CD4-positive, alpha-beta T cell treated with Interleukin-6 at 100 ng/mL for 8 hours (primary cell): ENCODE data around the gene DDX39B.
"Not testable (repeated sequence)": the region's sequence is repeated elsewhere in the genome, so short reads cannot be mapped to it uniquely, and the experiment has no call there.

Experiments used
- DNase-seq: peaks from one replicate; pipeline ENCODE4 v3.0.0-alpha.2; 2020; ENCODE audit warnings: mixed read lengths, low spot score

DDX39B gene

DNA sequence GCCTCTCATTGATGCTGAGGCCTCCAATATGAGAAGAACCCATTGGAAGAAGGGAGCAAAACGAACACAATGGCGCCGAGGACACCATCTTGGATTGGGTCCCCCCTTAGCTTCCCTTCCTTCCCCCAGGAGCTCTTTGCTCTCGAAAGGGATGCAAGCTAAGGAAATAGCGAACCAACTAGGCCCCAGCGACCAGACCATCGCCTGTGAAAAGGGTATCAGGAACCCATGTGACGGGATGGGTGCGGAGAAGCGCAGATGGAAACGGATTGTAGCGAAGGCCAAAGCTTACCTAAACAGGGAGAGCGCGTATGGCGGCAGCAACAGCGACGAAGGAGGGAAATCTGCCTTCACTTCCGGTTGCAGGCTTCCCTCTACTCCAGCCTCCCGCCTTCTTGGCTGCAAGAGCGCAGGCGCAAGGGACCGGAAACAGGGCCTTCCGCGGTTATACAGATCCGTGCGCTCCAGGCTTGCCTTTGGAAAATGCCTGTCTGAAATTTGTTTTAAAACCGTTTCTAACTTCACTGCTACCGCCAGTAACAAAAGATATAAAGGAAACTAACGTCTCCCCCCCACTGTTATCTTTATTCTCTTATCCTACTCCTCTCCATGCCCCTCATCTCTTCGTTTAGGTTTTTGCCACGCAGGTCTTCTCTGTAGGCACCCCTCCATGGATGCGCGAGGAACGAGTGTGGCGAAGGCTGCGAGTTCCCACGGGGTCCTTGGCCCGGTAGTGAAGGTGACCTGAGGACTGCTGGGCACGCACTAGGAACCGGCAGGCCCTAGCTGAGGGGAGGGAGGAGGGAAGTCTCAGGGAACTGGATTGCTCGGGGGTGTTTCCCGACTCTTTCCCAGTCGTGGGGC is at the start of gene DDX39B:
DDX39B (minus strand) TSS at position 346 of the 864 bp plus-strand sequence. CDS start 1,471 bp downstream, outside the sequence.
- DNase-seq, result peak; percentile 96

DNA sequence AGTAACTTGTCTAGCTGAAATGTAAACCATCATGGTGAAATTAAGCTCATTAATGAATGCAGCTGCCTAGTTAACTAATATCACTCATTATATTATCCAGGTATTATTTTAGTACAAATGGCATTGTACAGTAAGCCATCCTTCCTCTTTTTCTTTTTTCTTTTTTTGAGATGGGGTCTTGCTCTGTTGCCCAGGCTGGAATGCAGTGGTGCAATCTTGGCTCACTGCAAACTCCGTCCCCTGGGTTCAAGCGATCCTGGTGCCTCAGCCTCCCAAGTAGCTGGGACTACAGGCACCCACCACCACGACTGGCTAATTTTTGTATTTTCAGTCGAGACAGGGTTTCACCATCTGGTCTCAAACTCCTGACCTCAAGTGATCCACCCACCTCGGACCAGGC is 48.9 kb upstream of the DDX39B start:
- DNase-seq, result not testable (repeated sequence)

DNA sequence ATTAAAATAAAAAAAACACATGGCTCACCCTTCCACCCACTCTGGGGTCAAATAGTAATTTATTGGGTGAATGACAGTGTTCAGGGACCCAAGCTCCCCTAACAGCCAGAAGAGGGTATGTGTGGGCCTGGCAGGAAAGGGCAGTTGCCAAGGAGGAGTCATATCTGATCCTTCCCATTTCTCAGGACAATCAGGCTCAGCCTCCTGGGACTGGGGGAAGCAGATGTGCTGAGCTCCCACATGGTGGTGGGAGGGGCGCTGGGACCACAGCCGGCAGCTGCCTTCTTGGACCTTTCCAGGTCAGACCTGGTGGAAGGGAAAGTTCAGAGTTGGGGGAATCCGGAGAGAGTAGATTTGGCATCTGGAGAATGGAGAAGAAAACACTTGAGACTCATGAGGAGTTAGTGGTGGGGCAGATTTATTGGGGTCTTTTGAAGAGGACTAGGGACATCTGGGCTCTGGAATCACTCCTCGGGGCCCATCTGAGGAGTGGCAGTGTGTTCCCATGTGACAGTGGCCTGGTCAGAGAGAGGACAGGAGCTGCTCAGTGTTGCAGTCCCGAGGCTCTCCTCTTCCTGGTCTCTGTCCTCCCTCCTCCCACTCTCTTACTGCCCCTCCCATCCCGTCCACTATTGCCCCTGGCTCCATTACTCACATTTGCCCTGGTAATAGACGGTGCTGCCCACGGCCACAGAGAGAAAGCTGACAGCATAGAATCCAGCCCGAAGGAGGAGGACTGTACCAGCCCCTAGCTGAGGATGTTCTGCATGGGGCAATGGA is 47.3 kb upstream of the DDX39B start:
- DNase-seq, result no peak

DNA sequence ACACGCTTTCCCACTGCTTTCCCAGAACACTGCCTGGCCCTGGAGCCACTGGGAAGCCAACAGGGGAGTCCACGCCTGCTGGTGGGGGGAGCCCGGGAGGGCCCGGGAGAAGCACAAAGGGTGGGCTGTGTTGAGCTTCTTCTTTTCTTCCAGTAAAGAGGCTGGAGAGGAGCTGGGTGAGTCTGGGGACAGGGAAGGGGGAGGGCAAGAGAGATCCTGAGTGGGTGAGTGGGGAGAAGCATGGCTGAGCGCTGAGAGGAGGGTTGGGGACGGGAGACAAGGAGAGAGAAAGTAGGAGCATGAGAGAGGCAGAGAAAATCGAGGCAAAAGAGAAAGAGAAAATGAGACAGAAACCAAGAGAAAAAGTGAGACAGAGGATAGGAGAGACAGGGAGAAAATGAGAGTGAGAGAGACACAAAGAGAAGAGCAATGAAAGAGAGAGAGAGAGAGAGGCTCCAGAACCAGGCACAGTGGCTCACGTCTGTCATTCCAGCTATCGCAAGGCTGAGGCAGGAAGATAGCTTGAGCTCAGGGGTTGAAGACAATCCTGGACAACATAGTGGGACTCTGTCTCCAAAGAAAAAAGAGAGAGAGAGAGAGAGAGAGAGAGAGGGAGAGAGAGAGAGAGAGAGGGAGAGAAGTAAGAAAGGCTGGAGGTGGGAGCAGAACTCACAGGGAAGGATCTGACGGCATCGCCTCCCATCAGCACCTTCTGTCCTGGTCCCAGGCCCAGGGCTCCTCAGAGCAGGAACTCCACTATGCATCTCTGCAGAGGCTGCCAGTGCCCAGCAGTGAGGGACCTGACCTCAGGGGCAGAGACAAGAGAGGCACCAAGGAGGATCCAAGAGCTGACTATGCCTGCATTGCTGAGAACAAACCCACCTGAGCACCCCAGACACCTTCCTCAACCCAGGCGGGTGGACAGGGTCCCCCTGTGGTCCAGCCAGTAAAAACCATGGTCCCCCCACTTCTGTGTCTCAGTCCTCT is 46.3 kb upstream of the DDX39B start:
- DNase-seq, result no peak

DNA sequence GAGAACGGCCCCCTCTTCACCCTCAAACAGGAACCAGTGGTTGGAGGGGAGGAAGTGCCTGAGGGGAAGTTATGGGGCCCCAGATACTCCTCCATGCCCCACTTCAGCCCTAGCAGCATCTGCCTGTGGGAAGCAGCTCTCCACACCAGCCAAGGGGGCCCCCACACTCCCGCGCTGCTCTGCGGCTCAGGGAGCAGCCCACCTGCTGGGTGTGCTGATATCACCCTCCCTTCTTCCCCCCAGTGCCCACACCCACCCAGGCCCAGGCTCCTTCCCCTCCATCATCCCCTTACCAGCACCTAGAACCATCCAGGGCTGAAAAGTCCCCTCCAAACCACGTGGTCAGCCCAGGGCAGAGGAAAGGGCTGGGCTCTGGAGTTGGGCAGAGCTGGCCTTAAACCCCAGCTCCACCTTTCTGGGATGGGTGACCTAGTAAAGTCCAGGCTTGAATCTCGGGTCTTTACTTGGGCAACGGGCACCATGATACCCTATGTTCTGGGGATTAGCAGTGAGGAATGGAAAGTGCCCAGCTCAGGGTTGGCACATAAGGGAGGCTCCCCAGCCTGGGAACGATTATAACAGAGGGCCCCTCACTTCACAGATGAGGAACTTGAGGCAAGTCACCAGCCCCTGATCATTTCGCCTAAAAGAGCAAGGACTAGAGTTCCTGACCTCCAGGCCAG is 44.9 kb upstream of the DDX39B start:
- peak; percentile 53 for DNase-seq

DNA sequence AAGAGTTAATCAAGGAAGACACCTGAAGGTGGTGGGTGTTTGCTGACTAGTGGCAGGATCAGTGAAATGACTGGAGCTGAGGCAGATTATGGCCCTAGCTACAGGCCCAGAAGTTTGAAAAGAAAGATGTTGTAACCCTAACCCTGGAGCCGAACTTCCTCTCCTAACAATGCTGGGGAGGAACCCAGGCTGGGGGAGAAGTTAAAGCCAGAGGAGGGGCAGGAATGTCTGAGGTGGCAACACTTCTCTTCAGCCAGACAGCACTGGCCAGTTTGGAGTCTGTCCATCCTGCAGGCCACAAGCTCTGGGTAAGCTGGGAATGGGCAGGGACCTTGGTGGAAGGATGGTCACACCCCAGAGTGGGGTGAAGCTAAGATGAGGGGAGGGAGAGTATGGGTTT is 44.2 kb upstream of the DDX39B start, which contains the start of gene LST1:
LST1 (plus strand) TSS at position 270 of the 400 bp plus-strand sequence. CDS start 1,023 bp downstream, outside the sequence.
- no peak for DNase-seq

DNA sequence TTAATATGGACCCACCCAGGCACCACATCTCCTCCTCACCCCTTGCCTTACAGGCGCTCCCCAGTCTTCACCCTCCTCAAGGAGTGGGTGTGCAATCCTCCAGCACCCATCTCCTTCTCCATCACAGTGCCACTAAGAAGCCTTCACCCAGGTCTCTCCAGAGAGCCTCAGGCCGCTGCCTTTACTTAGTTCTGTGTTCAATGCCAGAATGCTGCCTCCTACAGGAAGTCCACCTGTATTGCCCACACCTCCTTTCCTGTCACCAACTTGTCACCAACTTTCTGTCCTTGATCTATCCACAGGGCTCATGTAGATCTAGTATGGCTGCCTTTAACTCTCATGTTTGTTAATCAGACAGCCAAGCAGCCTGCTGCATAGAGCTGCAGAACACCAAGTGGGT is 43.7 kb upstream of the DDX39B start:
- DNase-seq, result peak; percentile 71

DNA sequence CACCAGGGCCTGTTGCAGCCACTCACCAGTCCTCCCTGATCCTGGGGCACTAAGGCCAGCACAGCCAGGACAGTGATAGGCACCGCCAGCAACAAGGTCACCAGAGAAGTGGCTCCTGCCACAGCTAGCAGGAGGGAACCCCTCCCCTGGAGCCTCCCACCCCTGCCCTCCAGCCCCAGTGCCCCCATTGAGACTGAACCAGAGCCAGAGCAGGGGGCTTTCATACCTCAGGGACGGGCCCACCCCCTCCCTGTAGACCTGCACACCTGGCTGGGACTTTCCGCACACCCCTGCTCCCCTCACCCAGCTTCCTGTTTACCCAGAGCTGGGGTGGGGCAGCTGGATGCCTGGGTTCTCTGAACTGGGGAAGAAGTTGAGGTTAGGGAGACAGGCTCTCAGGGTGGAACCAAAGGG is 40.4 kb upstream of the DDX39B start, which contains the start of gene LTB:
LTB (minus strand) TSS at position 195 of the 414 bp plus-strand sequence; CDS start at position 188, 7 bp downstream.
- DNase-seq, result peak; percentile 90

DNA sequence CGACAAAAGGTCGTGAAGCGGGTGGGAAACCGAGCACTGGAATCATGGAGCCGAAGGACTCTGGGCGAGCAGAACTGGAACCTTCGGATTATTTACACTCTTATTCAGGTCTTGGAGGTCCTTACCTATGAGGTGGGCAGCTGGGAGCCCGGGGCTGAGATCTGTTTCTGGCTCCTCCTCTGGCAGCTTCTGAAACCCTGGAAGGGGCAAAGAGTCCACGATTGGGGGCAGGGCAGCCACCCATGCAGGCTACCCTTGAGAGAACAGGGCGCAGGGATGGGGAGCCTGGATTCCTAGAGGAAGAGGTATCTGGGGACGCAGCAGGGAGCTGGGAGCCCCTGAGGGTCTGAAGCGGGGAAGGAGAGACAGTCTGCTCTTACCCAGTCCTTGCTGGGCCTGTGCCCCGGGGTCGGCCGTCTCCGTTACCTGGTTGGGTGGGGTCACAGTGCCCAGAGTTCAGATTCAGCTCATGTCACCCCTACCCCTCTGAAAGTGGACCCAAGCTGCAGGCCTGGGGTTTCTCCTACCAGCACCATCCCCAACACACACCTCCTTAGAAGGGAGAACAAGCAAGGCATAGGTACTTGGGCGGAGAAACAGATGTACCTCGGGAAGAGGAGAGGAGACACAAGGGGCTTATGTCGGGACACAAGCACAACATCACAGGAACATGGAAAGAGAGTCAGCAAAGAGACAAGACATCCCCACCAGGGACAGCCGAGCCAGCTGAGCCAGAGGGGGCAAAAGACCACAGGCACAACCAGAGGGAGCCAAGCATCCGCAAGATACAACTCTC is 39.8 kb upstream of the DDX39B start:
- peak; percentile 27 for DNase-seq

DNA sequence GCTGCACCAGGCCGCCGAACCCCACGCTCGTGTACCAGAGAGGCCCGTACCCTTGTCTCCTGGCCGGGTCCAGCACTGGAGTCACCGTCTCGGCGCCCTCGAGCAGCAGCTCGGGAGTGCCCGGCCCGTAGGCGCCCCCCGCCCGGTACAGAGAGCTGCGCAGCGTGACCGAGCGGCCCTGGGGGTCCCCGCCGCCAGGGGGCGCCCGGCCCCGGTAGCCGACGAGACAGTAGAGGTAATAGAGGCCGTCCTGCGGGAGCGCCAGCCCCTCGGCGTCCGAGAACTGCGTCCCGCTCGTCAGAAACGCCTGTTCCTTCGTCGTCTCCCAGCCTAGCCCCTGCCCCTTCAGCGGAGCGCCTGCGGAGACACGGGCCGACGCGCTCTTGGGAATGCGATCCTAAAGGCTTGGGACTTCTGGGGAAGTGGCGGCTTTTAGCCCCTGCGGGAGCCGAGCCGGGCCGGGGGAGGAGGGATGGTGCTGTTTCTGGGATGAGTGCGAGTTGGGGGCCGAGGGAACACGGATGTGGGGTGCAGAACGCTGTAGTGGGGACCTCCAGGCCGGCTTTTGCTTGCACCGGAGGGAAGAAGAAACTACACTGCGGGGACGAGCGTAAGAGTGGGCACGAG is 39.1 kb upstream of the DDX39B start:
- DNase-seq, result peak; percentile 89

DNA sequence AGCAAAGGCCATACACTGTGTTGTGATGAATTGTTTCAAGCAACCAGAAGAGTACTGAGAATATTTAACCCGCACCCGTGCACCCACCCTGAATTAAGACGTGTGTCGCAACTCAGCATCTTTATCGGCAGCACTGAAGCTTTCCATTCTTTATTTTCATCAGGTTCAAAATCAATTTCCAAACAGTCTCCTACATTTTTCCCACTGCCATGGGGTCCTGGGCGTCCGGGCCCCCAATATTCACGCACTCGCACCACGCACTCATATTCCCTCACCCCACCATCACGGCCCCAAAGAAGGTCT is 38.6 kb upstream of the DDX39B start:
- no peak for DNase-seq

DNA sequence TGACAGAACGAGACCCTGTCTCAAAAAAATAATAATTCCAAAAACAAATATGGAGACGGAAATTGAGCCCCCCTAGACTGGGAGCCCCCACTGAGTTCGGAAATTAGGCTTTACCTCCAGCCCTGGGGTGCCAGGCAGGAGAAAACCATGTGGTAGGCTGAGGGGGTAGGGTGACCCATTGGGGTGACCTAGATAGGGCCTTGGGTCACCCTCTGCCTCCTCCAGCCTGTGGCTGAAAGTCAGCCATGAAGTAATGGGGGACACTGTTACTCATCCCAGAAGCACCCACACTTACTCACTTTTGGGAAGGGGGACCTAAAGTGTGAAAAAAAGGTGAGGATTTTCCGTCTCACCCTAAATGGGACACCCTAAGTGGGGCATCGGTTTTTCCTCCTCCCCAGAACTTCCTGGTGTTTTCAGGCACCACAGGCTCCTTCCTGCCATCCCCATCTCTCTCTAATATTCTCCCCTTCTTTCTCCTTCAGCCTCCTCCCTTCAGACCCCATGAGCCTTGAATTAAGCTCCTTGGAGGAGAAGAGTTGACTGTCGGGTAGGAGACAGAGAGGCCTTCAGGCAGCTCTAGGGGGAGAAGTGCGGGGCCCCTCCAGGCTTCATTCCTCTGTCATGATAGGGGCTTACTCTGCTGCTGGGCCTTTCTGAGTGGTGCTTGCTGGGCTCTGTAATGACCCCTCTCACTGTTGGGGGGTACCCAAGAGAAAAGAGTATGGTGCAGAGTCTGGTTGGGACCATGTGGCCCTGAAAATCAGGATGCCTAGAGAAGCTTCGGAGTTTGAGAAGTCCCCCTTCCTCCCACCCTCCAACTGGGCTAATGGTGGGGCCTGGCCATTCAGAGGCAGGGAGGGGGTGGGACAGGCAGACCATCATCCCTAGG is 38.0 kb upstream of the DDX39B start:
- no peak for DNase-seq

DNA sequence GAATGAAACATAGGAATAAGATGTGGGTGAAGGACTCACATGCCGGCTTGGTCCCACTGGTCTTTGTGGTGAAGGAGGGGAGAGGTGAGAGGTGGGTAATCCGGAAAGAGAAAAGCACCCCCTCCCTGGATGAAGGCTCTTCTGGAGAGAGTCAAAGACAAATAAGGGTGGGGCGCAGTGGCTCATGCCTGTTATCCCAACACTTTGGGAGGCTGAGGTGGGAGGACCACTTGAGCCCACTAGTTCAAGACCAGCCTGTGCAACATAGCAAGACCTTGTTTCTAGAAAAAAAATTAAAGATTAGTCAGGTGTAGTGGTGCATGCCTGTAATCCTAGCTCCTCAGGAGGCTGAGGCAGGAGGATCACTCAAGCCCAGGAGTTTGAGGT is 37.3 kb upstream of the DDX39B start:
- no peak for DNase-seq

DNA sequence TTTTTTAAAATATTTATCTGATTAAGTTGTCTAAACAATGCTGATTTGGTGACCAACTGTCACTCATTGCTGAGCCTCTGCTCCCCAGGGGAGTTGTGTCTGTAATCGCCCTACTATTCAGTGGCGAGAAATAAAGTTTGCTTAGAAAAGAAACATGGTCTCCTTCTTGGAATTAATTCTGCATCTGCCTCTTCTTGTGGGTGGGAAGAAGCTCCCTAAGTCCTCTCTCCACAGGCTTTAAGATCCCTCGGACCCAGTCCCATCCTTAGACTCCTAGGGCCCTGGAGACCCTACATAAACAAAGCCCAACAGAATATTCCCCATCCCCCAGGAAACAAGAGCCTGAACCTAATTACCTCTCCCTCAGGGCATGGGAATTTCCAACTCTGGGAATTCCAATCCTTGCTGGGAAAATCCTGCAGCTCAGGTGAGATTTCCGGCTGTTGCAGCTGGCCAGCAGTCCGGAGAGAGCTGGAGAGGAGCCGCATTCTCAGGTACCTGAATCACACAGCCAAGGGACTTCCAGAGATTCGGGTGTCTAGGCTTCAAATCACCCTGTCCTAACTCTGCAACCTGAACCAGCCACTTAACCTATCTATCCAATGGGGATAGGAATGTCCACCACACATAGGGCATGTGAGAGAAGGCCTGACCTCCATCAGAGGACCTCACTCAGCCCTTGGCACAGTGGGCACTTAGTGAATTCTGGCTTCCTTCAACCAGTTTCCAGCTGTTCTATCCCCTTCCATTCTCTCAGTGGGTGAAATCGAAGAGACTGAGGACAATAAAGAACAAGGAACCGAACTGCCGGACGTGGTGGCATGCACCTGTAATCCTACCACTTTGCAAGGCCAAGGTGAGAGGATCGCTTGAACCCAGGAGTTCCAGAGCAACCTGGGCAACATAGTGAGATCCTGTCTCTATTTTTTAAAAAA is 36.6 kb upstream of the DDX39B start:
- no peak for DNase-seq

DNA sequence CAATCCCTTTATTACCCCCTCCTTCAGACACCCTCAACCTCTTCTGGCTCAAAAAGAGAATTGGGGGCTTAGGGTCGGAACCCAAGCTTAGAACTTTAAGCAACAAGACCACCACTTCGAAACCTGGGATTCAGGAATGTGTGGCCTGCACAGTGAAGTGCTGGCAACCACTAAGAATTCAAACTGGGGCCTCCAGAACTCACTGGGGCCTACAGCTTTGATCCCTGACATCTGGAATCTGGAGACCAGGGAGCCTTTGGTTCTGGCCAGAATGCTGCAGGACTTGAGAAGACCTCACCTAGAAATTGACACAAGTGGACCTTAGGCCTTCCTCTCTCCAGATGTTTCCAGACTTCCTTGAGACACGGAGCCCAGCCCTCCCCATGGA is 35.8 kb upstream of the DDX39B start:
- DNase-seq, result no peak

DNA sequence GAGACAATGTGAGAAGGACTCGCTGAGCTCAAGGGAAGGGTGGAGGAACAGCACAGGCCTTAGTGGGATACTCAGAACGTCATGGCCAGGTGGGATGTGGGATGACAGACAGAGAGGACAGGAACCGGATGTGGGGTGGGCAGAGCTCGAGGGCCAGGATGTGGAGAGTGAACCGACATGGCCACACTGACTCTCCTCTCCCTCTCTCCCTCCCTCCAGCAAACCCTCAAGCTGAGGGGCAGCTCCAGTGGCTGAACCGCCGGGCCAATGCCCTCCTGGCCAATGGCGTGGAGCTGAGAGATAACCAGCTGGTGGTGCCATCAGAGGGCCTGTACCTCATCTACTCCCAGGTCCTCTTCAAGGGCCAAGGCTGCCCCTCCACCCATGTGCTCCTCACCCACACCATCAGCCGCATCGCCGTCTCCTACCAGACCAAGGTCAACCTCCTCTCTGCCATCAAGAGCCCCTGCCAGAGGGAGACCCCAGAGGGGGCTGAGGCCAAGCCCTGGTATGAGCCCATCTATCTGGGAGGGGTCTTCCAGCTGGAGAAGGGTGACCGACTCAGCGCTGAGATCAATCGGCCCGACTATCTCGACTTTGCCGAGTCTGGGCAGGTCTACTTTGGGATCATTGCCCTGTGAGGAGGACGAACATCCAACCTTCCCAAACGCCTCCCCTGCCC is 35.2 kb upstream of the DDX39B start:
- DNase-seq, result peak; percentile 59
